ENCODE measurements around the gene PKN1. TPM values are rescaled to one million over a fixed set of nuclear protein-coding genes. Genes with fewer than 3 reads are reported as not detected.

Gene PKN1
- total and polyA plus RNA-seq, 2 of the 13 experiments (the other 11 are each of a cell fraction or from before 2014, with no cell fraction given), result 45.7 to 54.5 TPM

DNA sequence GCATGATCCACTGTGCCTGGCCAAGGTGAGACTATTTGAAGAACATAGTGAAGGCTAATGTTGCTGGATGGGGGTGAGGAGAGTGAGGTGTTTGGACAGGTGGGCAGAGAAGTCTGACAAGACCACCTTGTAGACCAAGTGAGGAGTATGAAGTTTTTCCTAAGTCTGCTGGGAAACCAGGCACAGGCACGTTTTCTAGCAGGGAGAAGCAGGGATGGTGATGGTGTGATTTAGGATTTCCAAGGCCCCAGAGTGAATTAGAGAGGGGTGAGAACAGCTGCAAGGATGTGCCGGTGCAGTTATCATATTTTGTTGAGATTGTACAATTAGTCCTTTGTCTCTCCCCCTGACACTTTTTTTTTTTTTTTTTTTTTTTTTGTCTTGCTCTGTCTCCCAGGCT, 5.6 kb upstream of the PKN1 start (continued):
- TF ChIP-seq ZBED4 (CRISPR knock-in tag; IDR thresholded peaks at IDR 0.05; ENCODE audit: borderline replicate concordance), result no peak
- TF ChIP-seq, protein P1, sequence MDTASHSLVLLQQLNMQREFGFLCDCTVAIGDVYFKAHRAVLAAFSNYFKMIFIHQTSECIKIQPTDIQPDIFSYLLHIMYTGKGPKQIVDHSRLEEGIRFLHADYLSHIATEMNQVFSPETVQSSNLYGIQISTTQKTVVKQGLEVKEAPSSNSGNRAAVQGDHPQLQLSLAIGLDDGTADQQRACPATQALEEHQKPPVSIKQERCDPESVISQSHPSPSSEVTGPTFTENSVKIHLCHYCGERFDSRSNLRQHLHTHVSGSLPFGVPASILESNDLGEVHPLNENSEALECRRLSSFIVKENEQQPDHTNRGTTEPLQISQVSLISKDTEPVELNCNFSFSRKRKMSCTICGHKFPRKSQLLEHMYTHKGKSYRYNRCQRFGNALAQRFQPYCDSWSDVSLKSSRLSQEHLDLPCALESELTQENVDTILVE (CRISPR knock-in tag; IDR thresholded peaks at IDR 0.05), result no peak
- TF ChIP-seq ZNF564 (CRISPR knock-in tag; IDR thresholded peaks at IDR 0.05), result no peak
- no peak for TF ChIP-seq KDM2A (CRISPR knock-in tag; IDR thresholded peaks at IDR 0.05; ENCODE audit: borderline replicate concordance, low read depth)
- no peak for TF ChIP-seq ZNF382 (CRISPR knock-in tag; IDR thresholded peaks at IDR 0.05; ENCODE audit: borderline replicate concordance)
- TF ChIP-seq RFX5 (IDR thresholded peaks at IDR 0.05; ENCODE audit: low read depth, low read length), result no peak
- TF ChIP-seq ZKSCAN8 (CRISPR knock-in tag; IDR thresholded peaks at IDR 0.05; ENCODE audit: borderline replicate concordance), result no peak
- no peak for TF ChIP-seq ZIK1 (CRISPR knock-in tag; IDR thresholded peaks at IDR 0.05; ENCODE audit: borderline replicate concordance, low read depth)
- TF ChIP-seq KDM4B (CRISPR knock-in tag; IDR thresholded peaks at IDR 0.05), result no peak
- no peak for TF ChIP-seq TERF1 (CRISPR knock-in tag; IDR thresholded peaks at IDR 0.05)

All from HepG2 (cell line).